Stimulated activated CD8-positive, alpha-beta memory T cell treated with anti-CD3 and anti-CD28 coated beads, Interleukin-2, amount 100 ng/mL, for 48 hours (primary cell): ENCODE measurements around the gene PRSS27.

Experiments
- DNase-seq, 2 donors: peaks; one replicate each; pipeline ENCODE4 v3.0.0-alpha.2; 2020; ENCODE audit warnings: low read depth in 2 of 2

PRSS27 gene

GRCh38 chr16:2708955-2709587 lies 11.0 kb downstream of the PRSS27 start:
- DNase-seq: no peak

DNA sequence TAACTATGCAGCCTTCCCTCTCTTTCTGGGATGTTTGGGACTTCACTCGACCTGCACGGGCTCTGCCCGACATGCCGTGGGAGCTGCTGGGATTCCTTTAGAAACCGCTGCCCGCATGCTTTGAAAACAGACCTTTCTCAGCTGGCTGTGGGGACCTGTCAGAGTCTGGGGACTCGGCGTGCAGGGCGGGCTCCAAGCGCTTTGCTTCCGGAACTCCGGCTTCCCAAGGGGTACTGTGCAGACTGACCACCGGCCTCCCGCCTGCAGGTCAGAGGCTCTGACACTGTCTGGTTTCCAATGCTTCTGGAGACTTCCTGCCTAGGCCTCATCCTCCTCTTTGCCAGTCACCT lies 11.8 kb downstream of the PRSS27 start:
- no peak for DNase-seq

GRCh38 chr16:2707368-2708289 lies 12.4 kb downstream of the PRSS27 start:
- no peak for DNase-seq

GRCh38 chr16:2706611-2707311 lies 13.3 kb downstream of the PRSS27 start:
- no peak for DNase-seq

GRCh38 chr16:2706085-2706484 lies 13.9 kb downstream of the PRSS27 start:
- no peak for DNase-seq

DNA sequence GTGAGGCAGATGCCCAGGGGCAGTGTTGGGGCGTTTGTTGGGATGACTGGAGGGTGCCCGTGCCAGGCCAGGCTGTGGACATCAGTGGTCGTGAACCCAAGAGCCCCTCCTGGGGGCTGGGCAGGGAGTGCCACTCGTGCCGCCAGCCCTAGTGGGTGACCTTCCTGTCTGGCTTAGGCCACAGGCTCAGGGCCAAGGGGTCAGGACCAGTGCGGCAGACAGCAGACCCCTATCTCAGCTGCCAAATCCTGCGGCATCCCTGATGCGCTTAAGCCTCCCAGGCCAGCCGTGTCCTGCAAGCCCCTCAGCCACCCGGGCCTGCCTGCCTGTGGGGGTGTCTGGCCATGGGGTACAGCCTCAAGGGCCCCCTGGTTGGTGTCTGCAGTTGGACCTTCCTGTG lies 14.7 kb downstream of the PRSS27 start:
- DNase-seq: no peak

GRCh38 chr16:2704983-2705275 lies 15.1 kb downstream of the PRSS27 start:
- no peak for DNase-seq

DNA sequence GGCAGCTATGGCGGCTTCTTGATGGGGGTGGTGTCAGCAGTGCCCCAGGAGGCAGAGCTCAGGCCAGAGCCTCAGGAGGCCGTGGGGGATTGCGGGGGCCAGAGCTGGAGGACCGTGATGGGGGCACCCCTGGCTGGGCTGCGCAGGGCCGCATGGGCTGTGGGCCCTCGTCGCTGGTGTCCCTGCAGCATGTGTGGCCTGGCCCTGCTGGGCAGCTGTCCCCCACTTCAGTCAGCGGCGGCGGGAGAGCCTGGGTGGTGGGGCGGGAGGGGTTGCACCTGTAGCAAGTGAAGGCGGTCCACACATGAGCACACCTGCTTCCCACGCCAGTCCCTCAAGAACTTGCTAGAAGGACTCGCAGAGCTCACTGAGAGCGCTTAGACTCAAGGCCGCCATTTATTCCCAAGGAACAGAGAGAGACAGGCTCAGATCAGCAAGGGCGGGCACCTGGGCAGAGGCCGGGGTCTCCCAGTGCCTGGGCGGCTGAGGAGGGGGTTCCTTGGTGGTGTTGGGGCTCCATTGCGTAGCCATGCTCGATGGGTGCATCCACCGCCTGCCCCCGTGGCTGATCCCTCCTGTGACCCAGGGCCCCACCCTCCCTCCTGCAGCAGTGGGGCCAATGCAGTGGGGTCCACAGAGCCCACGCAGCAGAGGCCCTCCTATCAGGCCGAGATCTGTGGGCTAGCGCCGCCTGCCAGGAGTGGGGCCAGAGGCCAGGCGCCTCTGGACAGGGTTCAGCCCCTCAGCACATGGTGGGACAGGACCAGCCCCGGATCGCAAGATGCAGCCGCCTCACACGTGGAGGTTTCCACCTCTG lies 15.7 kb downstream of the PRSS27 start:
- DNase-seq: no peak

DNA sequence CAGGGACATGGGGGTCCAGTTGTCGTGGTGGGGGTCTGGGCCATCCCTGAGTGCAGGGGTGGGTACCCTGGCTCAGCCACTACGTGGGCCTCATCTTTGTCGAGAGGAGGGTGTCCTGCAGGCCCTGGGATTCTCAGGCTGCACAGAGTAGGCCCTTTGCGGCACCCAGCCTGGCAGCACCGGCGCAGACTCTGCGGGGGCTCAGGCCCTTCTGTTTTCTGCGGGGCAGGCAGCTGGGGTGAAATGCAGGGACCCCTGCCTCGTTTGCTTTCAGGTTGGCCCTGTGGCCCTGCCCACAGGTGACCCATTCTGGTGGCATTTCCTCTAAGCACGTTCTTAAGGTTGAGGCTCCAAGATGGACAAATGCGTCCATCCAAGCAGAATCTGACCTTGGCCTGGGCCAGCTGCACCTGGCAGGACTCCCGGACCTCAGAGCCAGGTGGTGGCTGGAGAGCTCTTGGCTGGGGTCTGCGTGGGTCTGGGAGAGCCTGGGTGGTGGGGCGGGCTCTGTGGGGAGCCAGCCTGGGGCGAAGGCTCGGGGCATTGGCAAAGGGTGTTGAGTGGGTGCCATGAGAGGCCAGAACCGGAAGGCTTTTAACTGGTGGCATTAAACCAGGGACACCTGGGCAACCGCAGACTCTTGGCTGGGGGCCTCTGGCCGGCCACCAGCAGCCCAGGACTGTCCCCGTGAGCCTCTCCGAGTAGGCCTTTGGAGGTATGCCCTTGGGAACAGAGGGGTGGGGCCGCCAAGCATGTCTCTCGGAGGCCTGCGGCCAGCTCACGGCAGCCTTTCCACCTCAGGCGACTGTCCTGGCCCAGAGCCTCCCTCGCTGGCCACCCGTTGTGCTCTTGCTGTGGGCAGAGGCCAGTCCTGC lies 16.9 kb downstream of the PRSS27 start:
- no peak for DNase-seq

DNA sequence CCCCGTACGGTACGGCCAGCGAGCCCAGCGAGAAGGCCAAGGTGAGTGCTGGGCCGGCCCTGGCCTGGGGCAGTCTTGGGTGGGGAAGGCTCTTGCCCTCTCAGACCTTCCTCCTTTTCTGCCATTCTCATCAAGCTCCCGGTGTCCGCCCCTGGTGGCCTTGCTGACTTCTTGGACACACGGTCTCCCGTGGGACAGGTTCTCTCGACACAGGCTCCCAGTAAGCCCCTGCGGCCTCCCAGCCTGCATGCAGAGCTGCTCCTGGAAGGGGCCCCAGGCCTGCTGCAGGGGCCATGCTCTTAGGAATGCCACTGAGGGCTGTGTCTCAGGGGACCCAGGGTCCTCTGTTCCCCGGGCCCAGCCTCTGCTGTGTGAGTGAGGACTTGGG lies 17.6 kb downstream of the PRSS27 start:
- no peak for DNase-seq

DNA sequence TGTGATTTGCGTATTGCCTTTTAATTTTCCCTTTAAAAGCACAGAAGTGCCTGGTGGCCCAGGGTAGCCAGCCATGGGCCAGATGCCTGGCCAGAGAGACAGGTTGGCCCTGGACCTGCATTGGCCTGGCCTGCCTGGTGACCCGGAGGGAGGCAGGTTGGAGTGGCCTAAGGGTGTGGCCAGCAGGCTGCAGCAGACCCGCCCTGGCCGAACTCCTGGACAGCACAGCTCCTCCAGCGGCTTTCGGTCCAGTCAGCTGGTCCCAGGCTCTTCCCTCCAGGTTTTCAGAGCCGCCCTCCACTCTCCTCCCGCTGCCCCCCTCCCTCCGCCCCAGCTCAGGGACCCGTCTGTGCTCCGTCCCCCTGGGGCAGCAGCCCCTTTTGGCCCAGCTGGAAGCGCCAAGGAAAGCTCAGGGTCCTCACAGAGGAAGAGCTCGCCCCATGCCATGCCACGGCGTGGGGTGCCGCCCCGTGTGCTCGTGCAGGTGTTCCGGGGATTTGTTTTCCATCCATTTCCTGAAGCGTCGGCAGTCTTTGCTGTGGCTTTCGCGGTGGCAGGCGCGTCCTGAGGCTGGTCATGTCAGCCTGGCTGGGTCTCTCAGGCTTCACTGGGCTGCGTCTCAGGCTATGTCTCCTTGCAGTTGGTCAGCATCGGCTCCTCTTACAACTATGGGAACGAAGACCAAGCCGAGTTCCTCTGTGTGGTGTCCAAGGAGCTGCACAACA lies 18.1 kb downstream of the PRSS27 start:
- DNase-seq: no peak

DNA sequence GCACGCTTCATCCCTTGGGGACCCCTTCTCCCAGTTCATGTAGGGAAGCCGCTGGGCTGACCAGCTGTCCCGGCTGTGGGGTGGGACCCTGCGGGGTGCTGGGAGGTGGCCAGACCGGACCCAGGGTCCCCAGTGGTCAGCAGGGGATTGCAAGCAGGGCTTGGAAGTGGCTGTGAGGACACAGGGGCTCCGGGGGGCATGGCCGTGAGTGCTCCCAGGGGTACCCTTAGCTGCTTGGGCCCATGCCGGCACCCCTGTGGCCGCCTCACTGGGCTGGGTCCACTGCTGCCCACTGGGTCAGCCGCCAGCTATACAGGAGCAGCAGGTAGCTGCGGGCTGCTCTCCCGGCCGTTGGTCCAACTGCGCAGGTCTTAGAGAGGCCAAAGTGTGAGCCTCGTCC lies 18.8 kb downstream of the PRSS27 start:
- DNase-seq: no peak

- DNase-seq: no peak
Observed at GRCh38 chr16:2700786-2701185, 19.2 kb downstream of the PRSS27 start.

GRCh38 chr16:2699791-2700600 lies 20.0 kb downstream of the PRSS27 start:
- no peak for DNase-seq

DNA sequence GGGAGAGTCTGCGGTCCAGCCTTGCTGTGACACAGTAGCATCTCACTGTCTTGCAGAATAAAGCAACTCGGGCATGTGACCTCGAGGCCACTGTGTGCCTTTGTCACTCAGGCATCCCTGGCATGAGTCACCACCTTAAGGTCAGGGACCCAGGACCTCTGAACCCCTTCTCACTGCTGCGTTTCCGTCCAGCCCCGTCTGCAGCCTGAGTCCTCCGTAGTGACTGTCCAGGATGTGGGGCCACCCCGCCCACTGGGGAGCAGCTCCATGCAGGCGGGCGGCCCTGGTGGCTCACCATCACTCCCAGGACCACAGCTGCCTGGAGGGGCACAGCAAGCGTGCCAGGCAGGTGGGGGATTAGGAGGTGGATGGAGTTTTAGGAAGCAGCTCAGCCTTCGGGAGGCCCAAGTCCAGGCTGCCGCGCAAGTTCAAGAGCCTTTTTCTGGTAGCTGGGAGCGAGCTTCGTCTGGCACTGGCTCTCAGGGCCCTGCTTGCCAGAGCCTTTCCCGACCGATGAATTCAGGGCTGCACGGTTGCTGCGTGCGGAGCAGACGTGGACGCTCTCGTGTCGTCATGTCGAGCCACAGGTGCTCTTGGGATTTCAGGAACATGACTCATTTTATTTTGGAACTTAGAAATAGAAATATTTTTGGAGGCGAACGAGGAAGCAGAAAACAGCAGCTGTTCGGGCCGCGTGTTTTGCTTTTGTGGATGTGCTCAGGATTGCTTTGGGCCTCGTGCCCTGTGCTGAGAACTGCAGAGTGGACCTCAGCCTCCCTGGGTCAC lies 20.9 kb downstream of the PRSS27 start:
- no peak for DNase-seq

DNA sequence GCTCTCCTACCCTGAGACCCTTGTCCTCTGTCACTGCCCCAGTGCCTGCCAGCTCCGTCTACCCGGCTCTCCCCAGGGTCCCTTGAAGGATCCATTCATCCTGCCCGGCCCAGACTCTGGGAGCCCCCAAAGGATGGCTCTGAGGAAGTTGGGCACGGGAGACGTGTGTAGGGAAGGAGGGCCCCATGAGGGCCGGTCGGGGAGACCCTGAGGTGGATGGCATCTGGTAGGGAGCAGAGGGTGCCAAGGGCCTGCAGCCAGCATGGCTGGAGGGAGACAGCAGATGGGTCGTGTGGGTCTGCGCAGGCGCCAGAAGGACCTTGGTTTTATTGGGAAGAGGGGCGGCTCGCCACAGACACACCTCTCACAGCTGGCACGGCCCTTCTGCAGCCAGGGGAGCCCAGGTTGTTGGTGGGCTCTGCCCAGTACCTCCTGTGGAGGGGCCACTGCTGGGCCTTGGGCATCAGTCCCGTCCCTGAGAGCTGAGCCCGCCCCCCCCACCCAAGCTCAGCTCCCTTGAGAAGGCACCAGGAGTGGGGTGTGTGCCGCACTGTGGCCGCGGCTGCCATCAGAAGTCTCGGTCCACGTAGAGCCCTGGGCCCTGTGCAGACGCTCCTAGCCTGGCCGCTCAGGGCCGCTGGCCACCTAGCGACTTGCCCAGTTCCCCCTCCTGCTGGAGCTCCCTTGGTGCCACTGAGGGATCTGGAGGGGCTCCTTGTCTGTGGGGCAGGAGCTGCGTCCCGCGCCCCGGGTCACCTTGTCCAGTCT lies 21.7 kb downstream of the PRSS27 start:
- DNase-seq: no peak

- no peak for DNase-seq
Observed at GRCh38 chr16:2697401-2697948, 22.5 kb downstream of the PRSS27 start.
